ENCODE results near the gene PACSIN2. TPM values are rescaled to one million over a fixed set of nuclear protein-coding genes. Genes with fewer than 3 reads are reported as not detected.

The PACSIN2 gene
- total and polyA plus RNA-seq, 2 experiments from 2014 or later: 23.5 to 57.3 TPM

DNA sequence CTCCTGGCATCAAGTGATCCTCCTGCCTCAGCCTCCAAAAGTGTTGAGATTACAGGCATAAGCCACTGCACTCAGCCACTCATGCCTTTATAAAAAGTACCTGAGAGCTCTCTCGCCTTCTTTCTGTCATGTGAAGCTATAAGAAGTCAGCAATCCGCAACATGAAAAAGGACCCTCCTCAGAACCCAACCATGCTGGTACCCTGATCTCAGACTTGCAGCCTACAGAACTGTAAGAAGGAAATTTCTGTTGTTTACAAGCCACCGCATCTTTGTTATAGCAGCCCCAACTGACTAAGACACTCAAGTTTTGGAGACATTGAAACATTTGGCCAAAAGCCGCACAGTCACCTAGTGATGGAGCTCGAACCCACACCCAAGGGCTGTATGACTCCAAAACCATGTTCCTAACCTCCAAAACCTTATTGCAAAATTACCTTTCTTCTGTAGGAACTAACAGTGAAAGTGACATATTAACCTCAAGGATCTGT, 8.9 kb downstream of the PACSIN2 start (continued):
- no peak for TF ChIP-seq POLR2AphosphoS5 (IDR thresholded peaks at IDR 0.05; ENCODE audit: low read depth)
- TF ChIP-seq ZNF114 (CRISPR knock-in tag; IDR thresholded peaks at IDR 0.05): no peak
- TF ChIP-seq, protein P1, sequence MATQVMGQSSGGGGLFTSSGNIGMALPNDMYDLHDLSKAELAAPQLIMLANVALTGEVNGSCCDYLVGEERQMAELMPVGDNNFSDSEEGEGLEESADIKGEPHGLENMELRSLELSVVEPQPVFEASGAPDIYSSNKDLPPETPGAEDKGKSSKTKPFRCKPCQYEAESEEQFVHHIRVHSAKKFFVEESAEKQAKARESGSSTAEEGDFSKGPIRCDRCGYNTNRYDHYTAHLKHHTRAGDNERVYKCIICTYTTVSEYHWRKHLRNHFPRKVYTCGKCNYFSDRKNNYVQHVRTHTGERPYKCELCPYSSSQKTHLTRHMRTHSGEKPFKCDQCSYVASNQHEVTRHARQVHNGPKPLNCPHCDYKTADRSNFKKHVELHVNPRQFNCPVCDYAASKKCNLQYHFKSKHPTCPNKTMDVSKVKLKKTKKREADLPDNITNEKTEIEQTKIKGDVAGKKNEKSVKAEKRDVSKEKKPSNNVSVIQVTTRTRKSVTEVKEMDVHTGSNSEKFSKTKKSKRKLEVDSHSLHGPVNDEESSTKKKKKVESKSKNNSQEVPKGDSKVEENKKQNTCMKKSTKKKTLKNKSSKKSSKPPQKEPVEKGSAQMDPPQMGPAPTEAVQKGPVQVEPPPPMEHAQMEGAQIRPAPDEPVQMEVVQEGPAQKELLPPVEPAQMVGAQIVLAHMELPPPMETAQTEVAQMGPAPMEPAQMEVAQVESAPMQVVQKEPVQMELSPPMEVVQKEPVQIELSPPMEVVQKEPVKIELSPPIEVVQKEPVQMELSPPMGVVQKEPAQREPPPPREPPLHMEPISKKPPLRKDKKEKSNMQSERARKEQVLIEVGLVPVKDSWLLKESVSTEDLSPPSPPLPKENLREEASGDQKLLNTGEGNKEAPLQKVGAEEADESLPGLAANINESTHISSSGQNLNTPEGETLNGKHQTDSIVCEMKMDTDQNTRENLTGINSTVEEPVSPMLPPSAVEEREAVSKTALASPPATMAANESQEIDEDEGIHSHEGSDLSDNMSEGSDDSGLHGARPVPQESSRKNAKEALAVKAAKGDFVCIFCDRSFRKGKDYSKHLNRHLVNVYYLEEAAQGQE (IDR thresholded peaks at IDR 0.05; ENCODE audit: unreplicated experiment): no peak

DNA sequence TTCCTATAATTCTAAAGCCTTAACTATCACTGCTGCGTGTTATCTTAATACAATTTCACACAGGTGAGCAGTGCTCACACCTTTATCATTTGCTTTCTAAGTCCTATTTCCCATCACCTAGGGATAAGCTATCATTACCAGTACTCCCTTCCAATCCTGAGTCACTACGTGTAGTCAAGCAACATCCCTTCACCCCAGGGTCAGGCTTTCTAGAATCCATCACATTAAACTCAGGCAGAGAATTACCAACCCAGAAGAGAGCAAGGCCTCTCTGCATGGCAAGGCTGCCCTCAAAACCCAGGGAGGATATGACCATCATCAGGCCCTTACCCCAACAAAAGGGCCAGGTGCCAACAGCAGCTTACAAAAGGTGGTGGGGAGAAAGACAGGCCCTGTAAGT, 9.8 kb downstream of the PACSIN2 start:
- Histone ChIP-seq H3K9me2 (ENCODE audit: insufficient read depth) (no peaks in the 10 kb centered on the region), H3K79me2 (replicated peaks; ENCODE audit: insufficient read depth) (peaks cover 100% of the 10 kb centered on the region), H3K4me3 (no peak overlapping the region), H3K4me2 (no peak overlapping the region), H2AFZ (no peak overlapping the region), H4K20me1 (replicated peaks; ENCODE audit: insufficient read depth) (peaks cover 81% of the 10 kb centered on the region), H3K27me3 (ENCODE audit: insufficient read depth) (no peaks in the 10 kb centered on the region), H3K4me1 (ENCODE audit: insufficient read depth) (peaks cover 64% of the 10 kb centered on the region), H3K36me3 (ENCODE audit: insufficient read depth) (no peaks in the 10 kb centered on the region), H3K27ac (ENCODE audit: low read depth) (0 out of 2 replicates have a peak overlapping the region, but pooled peaks have one; percentile 63), H3F3A (replicated peaks; ENCODE audit: low read depth) (0 out of 2 replicates have a peak, but pooled peaks cover 7% of the 10 kb centered on the region)
- peaks cover 18% of the 10 kb centered on the region for H3K27me3 Mint-ChIP-seq (ENCODE audit: insufficient read depth, low read depth, poor library complexity)
- no peaks in the 10 kb centered on the region for H3K9me3 Mint-ChIP-seq
- no peak overlapping the region for H3K4me3 Mint-ChIP-seq
- H3K36me3 Mint-ChIP-seq (ENCODE audit: low read depth): peaks cover 4% of the 10 kb centered on the region; the same call in 2 of the 3 replicates
- no peak for DNase-seq (ENCODE audit: low spot score)
- ATAC-seq: no peak
- peaks cover 69% of the 10 kb centered on the region for H3K4me1 Mint-ChIP-seq
- peak overlapping the region; percentile 32; the same call in 1 of the 2 replicates for H3K27ac Mint-ChIP-seq
- TF ChIP-seq, protein P2, sequence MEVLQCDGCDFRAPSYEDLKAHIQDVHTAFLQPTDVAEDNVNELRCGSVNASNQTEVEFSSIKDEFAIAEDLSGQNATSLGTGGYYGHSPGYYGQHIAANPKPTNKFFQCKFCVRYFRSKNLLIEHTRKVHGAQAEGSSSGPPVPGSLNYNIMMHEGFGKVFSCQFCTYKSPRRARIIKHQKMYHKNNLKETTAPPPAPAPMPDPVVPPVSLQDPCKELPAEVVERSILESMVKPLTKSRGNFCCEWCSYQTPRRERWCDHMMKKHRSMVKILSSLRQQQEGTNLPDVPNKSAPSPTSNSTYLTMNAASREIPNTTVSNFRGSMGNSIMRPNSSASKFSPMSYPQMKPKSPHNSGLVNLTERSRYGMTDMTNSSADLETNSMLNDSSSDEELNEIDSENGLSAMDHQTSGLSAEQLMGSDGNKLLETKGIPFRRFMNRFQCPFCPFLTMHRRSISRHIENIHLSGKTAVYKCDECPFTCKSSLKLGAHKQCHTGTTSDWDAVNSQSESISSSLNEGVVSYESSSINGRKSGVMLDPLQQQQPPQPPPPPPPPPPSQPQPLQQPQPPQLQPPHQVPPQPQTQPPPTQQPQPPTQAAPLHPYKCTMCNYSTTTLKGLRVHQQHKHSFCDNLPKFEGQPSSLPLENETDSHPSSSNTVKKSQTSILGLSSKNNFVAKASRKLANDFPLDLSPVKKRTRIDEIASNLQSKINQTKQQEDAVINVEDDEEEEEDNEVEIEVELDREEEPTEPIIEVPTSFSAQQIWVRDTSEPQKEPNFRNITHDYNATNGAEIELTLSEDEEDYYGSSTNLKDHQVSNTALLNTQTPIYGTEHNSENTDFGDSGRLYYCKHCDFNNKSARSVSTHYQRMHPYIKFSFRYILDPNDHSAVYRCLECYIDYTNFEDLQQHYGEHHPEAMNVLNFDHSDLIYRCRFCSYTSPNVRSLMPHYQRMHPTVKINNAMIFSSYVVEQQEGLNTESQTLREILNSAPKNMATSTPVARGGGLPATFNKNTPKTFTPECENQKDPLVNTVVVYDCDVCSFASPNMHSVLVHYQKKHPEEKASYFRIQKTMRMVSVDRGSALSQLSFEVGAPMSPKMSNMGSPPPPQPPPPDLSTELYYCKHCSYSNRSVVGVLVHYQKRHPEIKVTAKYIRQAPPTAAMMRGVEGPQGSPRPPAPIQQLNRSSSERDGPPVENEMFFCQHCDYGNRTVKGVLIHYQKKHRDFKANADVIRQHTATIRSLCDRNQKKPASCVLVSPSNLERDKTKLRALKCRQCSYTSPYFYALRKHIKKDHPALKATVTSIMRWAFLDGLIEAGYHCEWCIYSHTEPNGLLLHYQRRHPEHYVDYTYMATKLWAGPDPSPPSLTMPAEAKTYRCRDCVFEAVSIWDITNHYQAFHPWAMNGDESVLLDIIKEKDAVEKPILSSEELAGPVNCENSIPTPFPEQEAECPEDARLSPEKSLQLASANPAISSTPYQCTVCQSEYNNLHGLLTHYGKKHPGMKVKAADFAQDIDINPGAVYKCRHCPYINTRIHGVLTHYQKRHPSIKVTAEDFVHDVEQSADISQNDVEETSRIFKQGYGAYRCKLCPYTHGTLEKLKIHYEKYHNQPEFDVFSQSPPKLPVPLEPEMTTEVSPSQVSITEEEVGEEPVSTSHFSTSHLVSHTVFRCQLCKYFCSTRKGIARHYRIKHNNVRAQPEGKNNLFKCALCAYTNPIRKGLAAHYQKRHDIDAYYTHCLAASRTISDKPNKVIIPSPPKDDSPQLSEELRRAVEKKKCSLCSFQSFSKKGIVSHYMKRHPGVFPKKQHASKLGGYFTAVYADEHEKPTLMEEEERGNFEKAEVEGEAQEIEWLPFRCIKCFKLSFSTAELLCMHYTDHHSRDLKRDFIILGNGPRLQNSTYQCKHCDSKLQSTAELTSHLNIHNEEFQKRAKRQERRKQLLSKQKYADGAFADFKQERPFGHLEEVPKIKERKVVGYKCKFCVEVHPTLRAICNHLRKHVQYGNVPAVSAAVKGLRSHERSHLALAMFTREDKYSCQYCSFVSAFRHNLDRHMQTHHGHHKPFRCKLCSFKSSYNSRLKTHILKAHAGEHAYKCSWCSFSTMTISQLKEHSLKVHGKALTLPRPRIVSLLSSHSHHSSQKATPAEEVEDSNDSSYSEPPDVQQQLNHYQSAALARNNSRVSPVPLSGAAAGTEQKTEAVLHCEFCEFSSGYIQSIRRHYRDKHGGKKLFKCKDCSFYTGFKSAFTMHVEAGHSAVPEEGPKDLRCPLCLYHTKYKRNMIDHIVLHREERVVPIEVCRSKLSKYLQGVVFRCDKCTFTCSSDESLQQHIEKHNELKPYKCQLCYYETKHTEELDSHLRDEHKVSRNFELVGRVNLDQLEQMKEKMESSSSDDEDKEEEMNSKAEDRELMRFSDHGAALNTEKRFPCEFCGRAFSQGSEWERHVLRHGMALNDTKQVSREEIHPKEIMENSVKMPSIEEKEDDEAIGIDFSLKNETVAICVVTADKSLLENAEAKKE (CRISPR knock-in tag; IDR thresholded peaks at IDR 0.05): no peak
- TF ChIP-seq EZH2phosphoT487 (IDR thresholded peaks at IDR 0.05; ENCODE audit: unreplicated experiment) (no peak), EZH2 (IDR thresholded peaks at IDR 0.05; ENCODE audit: low read depth, unreplicated experiment) (no peak), ZNF331 (CRISPR knock-in tag; IDR thresholded peaks at IDR 0.05; ENCODE audit: low read depth) (no peak), ZNF114 (CRISPR knock-in tag; IDR thresholded peaks at IDR 0.05) (no peak), NANOG (IDR thresholded peaks at IDR 0.05; ENCODE audit: borderline replicate concordance) (no peak), JUNB (IDR thresholded peaks at IDR 0.05; ENCODE audit: unreplicated experiment) (no peak), POLR2AphosphoS5 (IDR thresholded peaks at IDR 0.05; ENCODE audit: low read depth) (no peak), CREB1 (CRISPR knock-in tag; IDR thresholded peaks at IDR 0.05; ENCODE audit: low read depth) (no peak), STAT1 (IDR thresholded peaks at IDR 0.05; ENCODE audit: unreplicated experiment) (no peak)
- TF ChIP-seq, protein P1 (IDR thresholded peaks at IDR 0.05; ENCODE audit: unreplicated experiment): no peak

Data from GM23338 (cell line).